Lower leg skin (tissue), 4 donors: ENCODE results near the gene SRGN. TPM values are rescaled to one million over a fixed set of nuclear protein-coding genes. Genes with fewer than 3 reads are reported as not detected.

Experiments
- DNase-seq, 2 donors: peaks; one replicate each; pipeline ENCODE4 v3.0.0-alpha.2; 2019; ENCODE audit warnings: low spot score in 2 of 2
- H3K4me3 ChIP-seq: fragments of 200-600 bp; sonication (generic); 2 replicates; pipeline ENCODE4 v1.5.1; 2017; ENCODE audit warnings: mild to moderate bottlenecking, low read depth; ENCODE audit not compliant: poor library complexity, severe bottlenecking
- POLR2A ChIP-seq, 2 donors: fragments of 450-650 bp; IDR thresholded peaks; one replicate each; pipeline ENCODE4 v1.6.1; 2016 to 2017; ENCODE audit warnings: antibody characterized with exemption in 2 of 2, mild to moderate bottlenecking in 1 of 2, moderate library complexity in 1 of 2
- WGBS, 2 donors: methylation state at CpG; one replicate each; pipeline ENCODE4 v1.1.5; 2018; 5-methylcytosine and 5-hydroxymethylcytosine counted together
- intact Hi-C: fragments of 100-400 bp; cut with DNase I; formaldehyde crosslinking; loops from one replicate; pipeline ENCODE4 v1.15.0; 2023; ENCODE audit warnings: low total_unique reads
- total RNA-seq, 4 donors: library from RNA; depleted of rRNA; stranded (reverse); fragments of >200 nt; gene quantifications; one replicate each; pipeline ENCODE4 v1.1.0, GENCODE V29; 2016
- TF ChIP-seq, protein P1 (sequence below), 3 donors: fragments of 450-650 bp; IDR thresholded peaks; one replicate each; pipeline ENCODE4 v1.5.1; 2016; ENCODE audit warnings: antibody characterized with exemption in 3 of 3, mild to moderate bottlenecking in 3 of 3, moderate library complexity in 2 of 3

The SRGN gene
- total RNA-seq, 4 donors from 2014 or later = 20.6 to 39.6 (median 24.1) TPM

- TF ChIP-seq, protein P1, sequence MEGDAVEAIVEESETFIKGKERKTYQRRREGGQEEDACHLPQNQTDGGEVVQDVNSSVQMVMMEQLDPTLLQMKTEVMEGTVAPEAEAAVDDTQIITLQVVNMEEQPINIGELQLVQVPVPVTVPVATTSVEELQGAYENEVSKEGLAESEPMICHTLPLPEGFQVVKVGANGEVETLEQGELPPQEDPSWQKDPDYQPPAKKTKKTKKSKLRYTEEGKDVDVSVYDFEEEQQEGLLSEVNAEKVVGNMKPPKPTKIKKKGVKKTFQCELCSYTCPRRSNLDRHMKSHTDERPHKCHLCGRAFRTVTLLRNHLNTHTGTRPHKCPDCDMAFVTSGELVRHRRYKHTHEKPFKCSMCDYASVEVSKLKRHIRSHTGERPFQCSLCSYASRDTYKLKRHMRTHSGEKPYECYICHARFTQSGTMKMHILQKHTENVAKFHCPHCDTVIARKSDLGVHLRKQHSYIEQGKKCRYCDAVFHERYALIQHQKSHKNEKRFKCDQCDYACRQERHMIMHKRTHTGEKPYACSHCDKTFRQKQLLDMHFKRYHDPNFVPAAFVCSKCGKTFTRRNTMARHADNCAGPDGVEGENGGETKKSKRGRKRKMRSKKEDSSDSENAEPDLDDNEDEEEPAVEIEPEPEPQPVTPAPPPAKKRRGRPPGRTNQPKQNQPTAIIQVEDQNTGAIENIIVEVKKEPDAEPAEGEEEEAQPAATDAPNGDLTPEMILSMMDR (IDR thresholded peaks at IDR 0.05) = no peak
- no peak for TF ChIP-seq POLR2A (IDR thresholded peaks at IDR 0.05)
- intact Hi-C loops = loop anchor here (10.0 kb wide), 1 partner anchor 89 kb away; no protein-coding TSS in a partner anchor
- WGBS, 2 donors = 79 to 82% methylated on average over 7 of the region's 7 CpGs
- H3K4me3 ChIP-seq = no peak overlapping the region
- DNase-seq = peak in 1 of 2 donors; percentile 17
Measured at GRCh38 chr10:69103784-69104183, 15.9 kb downstream of the SRGN start.

DNA sequence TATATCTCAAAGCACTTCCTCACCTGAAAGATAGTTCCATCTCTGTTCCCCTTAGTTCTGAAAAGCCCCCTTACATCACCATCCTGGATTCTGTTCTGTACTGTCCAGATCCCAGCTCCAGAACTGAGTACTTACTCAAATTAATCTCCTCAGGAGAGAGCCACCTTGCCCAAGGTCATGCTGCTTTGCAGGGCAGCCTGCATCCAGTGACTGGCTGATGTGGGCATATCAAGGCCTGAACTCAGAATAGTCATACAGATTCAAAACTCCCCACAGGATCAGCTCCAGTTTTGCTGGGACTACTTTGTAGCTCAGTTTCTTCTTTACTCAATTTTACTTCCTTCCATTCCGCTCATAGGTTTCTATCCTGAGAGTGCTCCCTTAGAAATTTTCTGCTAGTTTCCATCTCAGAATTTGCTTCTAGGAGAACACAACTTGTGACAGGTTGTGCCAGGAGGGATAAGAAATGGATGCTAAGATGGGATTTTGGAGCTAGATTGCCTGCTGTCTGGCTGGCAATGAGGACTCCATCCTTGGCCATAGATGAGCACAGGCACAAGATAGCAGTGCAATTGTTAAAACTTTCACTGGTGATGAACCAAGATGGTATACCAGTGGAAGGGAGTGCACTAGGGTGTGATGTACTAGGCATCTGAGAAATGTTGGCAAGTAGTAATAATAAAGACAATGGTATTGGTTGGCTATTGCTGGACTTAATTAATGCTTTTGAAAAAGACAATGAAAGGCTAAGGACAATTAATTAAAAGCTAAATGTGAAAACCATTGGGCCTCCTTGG, 17.3 kb downstream of the SRGN start:
- no peak overlapping the region for H3K4me3 ChIP-seq
- peak in 1 of 2 donors; percentile 8 for DNase-seq
- TF ChIP-seq POLR2A (IDR thresholded peaks at IDR 0.05) = no peak
- TF ChIP-seq, protein P1 (IDR thresholded peaks at IDR 0.05) = no peak
- 97 to 100% methylated on average over 1 of the region's 1 CpG for WGBS, 2 donors
- intact Hi-C loops = loop anchor here (10.0 kb wide), 1 partner anchor 90 kb away; no protein-coding TSS in a partner anchor

GRCh38 chr10:69107176-69107490, 19.2 kb downstream of the SRGN start:
- peak in 1 of 2 donors; percentile 13 for DNase-seq
- TF ChIP-seq, protein P1 (IDR thresholded peaks at IDR 0.05) = no peak
- TF ChIP-seq POLR2A (IDR thresholded peaks at IDR 0.05) = no peak
- intact Hi-C loops = loop anchor here (10.0 kb wide), 1 partner anchor 92 kb away; no protein-coding TSS in a partner anchor
- H3K4me3 ChIP-seq = no peak overlapping the region

- intact Hi-C loops = loop anchor here (10.0 kb wide), 1 partner anchor 93 kb away; no protein-coding TSS in a partner anchor
- H3K4me3 ChIP-seq = no peak overlapping the region
- 91 to 96% methylated on average over 2 of the region's 2 CpGs for WGBS, 2 donors
- peak in 1 of 2 donors; percentile 4 for DNase-seq
- TF ChIP-seq POLR2A (IDR thresholded peaks at IDR 0.05) = no peak
- TF ChIP-seq, protein P1 (IDR thresholded peaks at IDR 0.05) = no peak
Measured at GRCh38 chr10:69107699-69108098, 19.8 kb downstream of the SRGN start.

GRCh38 chr10:69119896-69120295, 32.0 kb downstream of the SRGN start:
- no peak for DNase-seq
- WGBS, 2 donors = 71 to 76% methylated on average over 1 of the region's 1 CpG
- intact Hi-C loops = no loop called here
- no peak overlapping the region for H3K4me3 ChIP-seq
- TF ChIP-seq, protein P1 (IDR thresholded peaks at IDR 0.05) = no peak
- no peak for TF ChIP-seq POLR2A (IDR thresholded peaks at IDR 0.05)
